Testis (tissue), 2 donors: ENCODE data around the gene MACROD2.

ENCODE experiments used
- CTCF ChIP-seq, 3 experiments: fragments of 450-650 bp in 2 of 3; fragments of 200-600 bp in 1 of 3; sonication (generic) in 1 of 3; IDR thresholded peaks; one replicate each; pipeline ENCODE4 v1.5.1; 2016 to 2019; ENCODE audit warnings: antibody characterized with exemption in 3 of 3, mild to moderate bottlenecking in 2 of 3, moderate library complexity in 1 of 3
- POLR2A ChIP-seq: fragments of 450-650 bp; IDR thresholded peaks from one replicate; pipeline ENCODE4 v1.6.1; 2017; ENCODE audit warnings: antibody characterized with exemption, mild to moderate bottlenecking, moderate library complexity

GRCh38 chr20:15942130-15942529 lies 1946.8 kb downstream of the MACROD2 start:
- TF ChIP-seq CTCF (IDR thresholded peaks at IDR 0.05) (no peak), POLR2A (no peak)
